EL (cell line): ENCODE results near the gene TNFRSF17.
"Not testable (repeated sequence)": the region's sequence is repeated elsewhere in the genome, so short reads cannot be mapped to it uniquely, and the experiment has no call there.

Experiments
- DNase-seq: peaks from one replicate; pipeline ENCODE4 v3.0.0-alpha.2; 2016

Gene TNFRSF17

DNA sequence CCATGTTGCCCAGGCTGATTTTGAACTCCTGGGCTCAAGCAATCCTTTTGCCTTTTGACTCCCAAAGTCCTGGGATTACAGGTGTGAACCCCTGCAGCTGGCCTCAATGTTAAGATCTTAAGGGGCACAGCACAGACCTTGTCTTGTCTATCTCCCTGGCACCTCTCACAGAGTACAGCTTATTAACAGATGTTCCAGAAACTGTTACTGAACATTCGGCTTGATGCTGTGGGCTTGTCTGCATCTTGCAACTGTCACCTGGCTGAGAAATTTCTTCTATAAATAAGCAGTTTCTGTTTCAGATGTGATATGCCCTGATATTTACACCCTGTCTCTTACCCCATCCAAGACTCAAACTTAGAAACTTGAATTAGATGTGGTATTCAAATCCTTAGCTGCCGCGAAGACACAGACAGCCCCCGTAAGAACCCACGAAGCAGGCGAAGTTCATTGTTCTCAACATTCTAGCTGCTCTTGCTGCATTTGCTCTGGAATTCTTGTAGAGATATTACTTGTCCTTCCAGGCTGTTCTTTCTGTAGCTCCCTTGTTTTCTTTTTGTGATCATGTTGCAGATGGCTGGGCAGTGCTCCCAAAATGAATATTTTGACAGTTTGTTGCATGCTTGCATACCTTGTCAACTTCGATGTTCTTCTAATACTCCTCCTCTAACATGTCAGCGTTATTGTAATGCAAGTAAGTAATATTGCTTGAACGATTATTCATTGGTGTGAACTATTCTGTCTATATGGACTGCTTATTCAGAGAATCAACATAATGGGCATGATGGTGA is at the start of gene TNFRSF17:
TNFRSF17 (plus strand) TSS at position 450 of the 791 bp plus-strand sequence; CDS start at position 565, 115 bp downstream.
- DNase-seq, result no peak

GRCh38 chr16:11915644-11916523 is 49.1 kb upstream of the TNFRSF17 start, which contains the start of gene GSPT1:
Gene GSPT1, minus strand, starts transcription at chr16:11915956. Its CDS starts 236 bp downstream, at chr16:11915720.
- peak; percentile 98 for DNase-seq

GRCh38 chr16:11916524-11917285 is 48.3 kb upstream of the TNFRSF17 start:
- peak; percentile 60 for DNase-seq

GRCh38 chr16:11924046-11924445 is 41.0 kb upstream of the TNFRSF17 start:
- DNase-seq, result not testable (repeated sequence)

- not testable (repeated sequence) for DNase-seq
These were observed 37.7 kb upstream of the TNFRSF17 start for GRCh38 chr16:11927350-11927749.

DNA sequence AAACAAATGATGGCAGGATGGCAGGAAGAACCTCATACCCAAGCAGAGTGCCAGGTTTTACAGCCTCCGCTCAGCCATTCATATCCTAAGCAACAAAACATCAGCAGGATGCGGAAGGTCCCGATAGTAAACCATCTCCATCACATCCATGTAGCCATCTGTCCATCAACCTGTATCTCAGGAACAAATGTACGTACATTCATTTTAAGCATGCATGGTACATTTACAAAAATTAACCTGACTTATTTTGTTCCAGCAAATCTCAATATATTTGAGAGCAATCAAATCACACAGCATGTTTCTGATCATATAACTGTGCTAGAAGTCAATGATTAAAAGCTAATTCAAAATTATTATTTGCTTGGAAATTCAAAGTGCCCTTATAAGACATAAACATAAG is 23.1 kb upstream of the TNFRSF17 start, which contains the start of gene NPIPB2:
NPIPB2 (minus strand) TSS at position 101 of the 400 bp plus-strand sequence; CDS start at position 101, 0 bp downstream.
- not testable (repeated sequence) for DNase-seq

DNA sequence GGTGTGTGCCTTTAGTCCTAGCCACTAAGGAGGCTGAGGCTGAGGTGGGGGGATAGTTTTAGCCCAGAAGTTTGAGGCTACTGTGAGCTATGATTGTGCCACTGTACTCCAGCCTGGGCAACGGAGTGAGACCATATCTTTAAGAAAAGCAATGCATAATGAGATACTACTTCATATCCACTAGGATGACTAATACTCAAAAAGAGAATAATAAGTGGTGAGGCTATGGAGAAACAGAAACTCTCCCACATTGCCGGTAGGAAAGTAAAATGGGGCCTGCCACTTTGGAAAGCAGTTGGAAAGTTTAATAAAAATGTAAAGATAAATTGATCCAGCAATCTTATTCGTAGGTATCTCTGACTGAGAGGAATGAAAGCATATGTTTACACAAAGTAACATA is 18.6 kb upstream of the TNFRSF17 start:
- no peak for DNase-seq

DNA sequence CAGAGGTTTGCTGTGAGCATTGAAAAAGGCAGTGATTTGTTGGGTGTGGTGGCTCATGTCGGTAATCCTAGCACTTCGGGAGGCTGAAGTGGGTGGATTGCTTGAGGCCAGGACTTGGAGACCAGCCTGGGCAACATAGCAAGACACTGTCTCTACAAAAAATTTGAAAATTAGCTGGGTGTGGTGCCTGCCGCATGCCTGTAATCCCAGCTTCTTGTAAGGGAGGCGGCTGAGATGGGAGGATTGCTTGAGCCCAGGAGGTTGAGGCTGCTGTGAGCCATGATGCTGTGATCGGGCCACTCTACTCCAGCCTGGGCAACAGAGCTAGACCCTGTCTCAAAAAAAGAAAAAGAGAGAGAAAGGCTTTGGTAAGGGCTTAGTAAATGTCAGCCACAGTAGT is 16.2 kb upstream of the TNFRSF17 start:
- no peak for DNase-seq

- DNase-seq, result peak; percentile 52
These were observed 15.5 kb upstream of the TNFRSF17 start for GRCh38 chr16:11949527-11949926.

- DNase-seq, result no peak
These were observed 14.6 kb upstream of the TNFRSF17 start for GRCh38 chr16:11950388-11950787.

- not testable (repeated sequence) for DNase-seq
These were observed 11.4 kb upstream of the TNFRSF17 start for GRCh38 chr16:11953576-11953975.

DNA sequence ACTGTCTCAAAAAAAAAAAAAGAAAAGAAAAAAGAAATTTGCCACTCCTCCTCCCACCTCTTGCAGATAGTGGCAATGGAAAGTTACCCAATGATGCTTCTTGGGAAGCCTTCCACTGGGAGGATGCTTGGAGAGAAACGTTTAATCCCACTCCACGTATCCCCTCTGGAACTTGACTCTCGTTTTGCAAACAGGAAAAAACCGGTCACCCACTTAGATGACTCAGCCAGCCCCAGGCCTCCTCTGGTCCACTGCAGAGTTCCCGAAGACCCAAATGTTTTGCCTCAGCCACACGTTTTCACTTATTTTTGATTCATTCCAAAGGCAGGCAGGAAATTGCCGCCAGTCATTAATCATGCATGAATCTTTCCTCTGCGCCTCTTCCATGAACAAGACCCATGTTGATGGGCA is 9.3 kb upstream of the TNFRSF17 start:
- peak; percentile 98 for DNase-seq

DNA sequence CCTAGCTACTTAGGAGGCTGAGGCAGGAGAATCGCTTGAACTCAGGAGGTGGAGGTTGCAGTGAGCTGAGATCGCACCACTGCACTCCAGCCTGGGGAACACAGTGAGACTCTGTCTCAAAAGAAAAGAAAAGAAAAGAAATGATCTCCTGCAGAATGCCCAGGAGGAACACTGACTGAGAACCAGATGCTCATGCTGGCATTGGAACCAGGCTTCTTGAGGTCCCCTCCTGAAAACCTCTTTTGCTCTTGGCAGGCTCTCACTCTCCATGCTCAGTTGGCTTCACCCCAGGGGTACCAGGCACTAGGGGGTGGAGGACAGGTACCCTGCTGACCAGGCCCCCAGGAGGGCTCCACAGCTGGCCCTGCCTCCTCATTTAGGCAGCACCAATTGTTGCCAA is 8.5 kb upstream of the TNFRSF17 start:
- no peak for DNase-seq

- no peak for DNase-seq
These were observed 7.2 kb upstream of the TNFRSF17 start for GRCh38 chr16:11957591-11958395.

GRCh38 chr16:11962457-11962856 is 2.6 kb upstream of the TNFRSF17 start:
- not testable (repeated sequence) for DNase-seq

DNA sequence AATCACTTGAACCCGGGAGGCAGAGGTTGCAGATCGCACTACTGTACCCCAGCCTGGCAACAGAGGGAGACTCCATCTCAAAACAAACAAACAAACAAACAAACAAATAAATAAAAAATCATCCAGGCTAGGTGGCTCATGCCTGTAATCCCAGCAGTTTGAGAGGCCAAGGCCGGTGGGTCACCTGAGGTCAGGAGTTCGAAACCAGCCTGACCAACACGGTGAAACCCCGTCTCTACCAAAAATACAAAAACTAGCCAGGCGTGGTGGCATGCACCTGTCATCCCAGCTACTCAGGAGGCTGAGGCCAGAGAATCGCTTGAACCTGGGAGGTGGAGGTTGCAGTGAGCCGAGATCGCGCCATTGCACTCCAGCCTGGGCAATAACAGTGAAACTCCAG is 2.0 kb upstream of the TNFRSF17 start:
- not testable (repeated sequence) for DNase-seq

DNA sequence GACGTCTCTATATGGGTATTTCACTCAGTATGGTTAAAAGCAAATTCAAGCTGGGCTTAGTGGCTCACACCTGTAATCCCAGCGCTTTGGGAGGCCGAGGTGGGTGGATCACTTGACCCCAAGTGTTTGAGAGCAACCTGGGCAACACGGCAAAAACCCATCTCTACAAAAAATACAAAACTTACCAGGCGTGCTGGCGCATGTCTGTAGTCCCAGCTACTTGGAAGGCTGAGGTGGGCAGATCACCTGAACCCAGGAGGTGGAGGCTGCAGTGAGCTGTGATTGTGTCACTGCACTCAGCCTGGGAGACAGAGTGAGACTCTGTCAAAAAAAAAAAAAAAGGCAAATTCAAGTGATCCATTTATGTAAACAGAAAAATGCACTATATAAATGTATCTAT is 1.3 kb upstream of the TNFRSF17 start:
- DNase-seq, result no peak

DNA sequence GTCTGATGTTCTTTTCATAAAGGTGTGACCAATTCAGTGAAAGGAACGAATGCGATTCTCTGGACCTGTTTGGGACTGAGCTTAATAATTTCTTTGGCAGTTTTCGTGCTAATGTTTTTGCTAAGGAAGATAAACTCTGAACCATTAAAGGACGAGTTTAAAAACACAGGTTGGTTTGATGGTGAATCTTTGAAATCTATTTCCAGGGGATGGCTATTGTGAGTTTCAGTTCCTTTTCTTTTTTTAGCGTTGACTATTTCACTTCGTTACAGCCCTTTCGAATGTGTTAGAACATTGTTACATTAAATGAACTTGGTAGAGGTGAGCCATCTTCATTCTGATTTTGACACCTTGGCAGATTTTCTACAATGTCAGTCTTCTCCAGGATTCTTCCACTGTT is 1.2 kb downstream of the TNFRSF17 start:
- no peak for DNase-seq

GRCh38 chr16:11967195-11967911 is 2.3 kb downstream of the TNFRSF17 start:
- no peak for DNase-seq

GRCh38 chr16:11968577-11968976 is 3.6 kb downstream of the TNFRSF17 start:
- DNase-seq, result no peak

DNA sequence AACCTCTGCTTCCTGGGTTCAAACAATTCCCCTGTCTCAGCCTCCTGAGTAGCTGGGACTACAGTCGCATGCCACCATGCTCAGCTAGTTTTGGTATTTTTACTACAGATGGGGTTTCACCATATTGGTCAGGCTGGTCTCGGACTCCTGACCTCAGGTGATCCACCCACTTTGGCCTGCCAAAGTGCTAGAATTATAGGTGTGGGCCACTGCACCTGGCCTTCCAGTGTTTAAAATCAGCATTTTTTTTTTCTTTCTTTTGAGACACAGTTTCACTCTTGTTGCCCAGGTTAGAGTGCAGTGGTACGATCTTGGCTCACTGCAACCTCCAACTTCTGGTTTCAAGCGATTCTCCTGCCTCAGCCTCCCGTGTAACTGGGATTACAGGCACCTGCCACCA is 5.3 kb downstream of the TNFRSF17 start:
- DNase-seq, result not testable (repeated sequence)
